Mesothelial cell of epicardium (in vitro differentiated cells): ENCODE results near the gene DLX1. TPM values are rescaled to one million over a fixed set of nuclear protein-coding genes. Genes with fewer than 3 reads are reported as not detected.

Source experiments
- DNase-seq, 2 experiments: peaks; one replicate each; pipeline ENCODE4 v3.0.0; 2021; ENCODE audit warnings: low spot score in 2 of 2; ENCODE audit not compliant: unreplicated experiment in 2 of 2
- H3K27ac Mint-ChIP-seq: 2 replicates; pipeline ENCODE4 v1.8.0; 2021; ENCODE audit warnings: mixed read lengths
- H3K27me3 Mint-ChIP-seq: 2 replicates; pipeline ENCODE4 v1.8.0; 2021; ENCODE audit warnings: low read depth, mixed read lengths
- H3K36me3 Mint-ChIP-seq: 2 replicates; pipeline ENCODE4 v1.8.0; 2021; ENCODE audit warnings: mixed read lengths
- H3K4me1 Mint-ChIP-seq: 2 replicates; pipeline ENCODE4 v1.8.0; 2021; ENCODE audit warnings: mixed read lengths
- H3K4me3 Mint-ChIP-seq: 2 replicates; pipeline ENCODE4 v1.8.0; 2021; ENCODE audit warnings: mild to moderate bottlenecking, moderate library complexity, mixed read lengths
- H3K9me3 Mint-ChIP-seq: 2 replicates; pipeline ENCODE4 v1.8.0; 2021; ENCODE audit warnings: mixed read lengths
- total RNA-seq: library from RNA; stranded (reverse); gene quantifications from 3 replicates; pipeline ENCODE4 v1.2.1, GENCODE V29; 2021
- TF ChIP-seq, protein P1 (sequence below): fragments of 200-600 bp; sonication (generic); IDR thresholded peaks from one replicate; pipeline ENCODE4 v1.5.0; 2021; ENCODE audit warnings: antibody characterized with exemption; ENCODE audit not compliant: unreplicated experiment

DLX1 gene
- total RNA-seq, 1 donor from 2014 or later: 5.9 TPM

GRCh38 chr2:172091000-172091641, 5.8 kb downstream of the DLX1 start:
- Mint-ChIP-seq H3K4me3 (no peak overlapping the region), H3K9me3 (no peaks in the 10 kb centered on the region), H3K27me3 (peaks cover 90% of the 10 kb centered on the region), H3K4me1 (peaks cover 56% of the 10 kb centered on the region), H3K36me3 (peaks cover 8% of the 10 kb centered on the region), H3K27ac (no peak overlapping the region)
- TF ChIP-seq, protein P1, sequence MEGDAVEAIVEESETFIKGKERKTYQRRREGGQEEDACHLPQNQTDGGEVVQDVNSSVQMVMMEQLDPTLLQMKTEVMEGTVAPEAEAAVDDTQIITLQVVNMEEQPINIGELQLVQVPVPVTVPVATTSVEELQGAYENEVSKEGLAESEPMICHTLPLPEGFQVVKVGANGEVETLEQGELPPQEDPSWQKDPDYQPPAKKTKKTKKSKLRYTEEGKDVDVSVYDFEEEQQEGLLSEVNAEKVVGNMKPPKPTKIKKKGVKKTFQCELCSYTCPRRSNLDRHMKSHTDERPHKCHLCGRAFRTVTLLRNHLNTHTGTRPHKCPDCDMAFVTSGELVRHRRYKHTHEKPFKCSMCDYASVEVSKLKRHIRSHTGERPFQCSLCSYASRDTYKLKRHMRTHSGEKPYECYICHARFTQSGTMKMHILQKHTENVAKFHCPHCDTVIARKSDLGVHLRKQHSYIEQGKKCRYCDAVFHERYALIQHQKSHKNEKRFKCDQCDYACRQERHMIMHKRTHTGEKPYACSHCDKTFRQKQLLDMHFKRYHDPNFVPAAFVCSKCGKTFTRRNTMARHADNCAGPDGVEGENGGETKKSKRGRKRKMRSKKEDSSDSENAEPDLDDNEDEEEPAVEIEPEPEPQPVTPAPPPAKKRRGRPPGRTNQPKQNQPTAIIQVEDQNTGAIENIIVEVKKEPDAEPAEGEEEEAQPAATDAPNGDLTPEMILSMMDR: no peak
- no peak for DNase-seq

DNA sequence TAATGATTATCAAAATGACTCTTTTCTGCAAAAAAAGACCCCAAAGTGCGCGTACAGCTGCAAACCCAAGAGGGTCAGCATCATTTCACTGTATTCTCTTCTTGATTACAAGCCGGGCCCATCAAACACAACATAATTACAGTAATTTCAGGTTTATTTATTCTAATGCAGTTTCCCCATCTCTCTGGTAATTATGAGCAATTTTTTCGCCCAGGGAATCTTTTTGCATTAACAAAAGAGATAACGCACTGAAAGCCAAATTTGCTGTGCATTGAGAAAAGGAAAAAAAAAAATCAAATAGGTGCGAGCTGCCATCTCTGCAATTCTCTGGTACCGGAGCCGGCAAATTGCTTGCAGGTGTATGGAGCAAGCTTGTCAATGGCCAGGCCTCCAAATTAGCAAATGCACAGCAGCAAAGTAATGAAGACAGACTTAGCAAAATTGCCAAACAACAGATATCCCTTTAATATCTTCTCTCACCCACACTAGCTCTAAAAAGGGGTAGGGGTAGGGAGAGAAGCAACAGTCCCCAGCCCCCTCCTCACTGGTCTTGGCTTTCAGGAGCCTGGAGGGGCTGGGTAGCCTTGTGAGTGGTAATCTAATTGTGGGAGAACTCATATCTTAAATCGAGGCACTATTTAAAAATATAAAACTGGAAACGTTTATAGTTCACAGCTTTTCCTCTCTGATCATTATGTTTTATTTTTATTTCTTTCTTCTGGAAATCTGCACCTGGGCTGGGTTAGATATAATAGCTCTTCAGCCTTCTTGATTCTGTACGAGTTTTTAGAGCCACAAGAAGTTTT, 6.7 kb downstream of the DLX1 start:
- TF ChIP-seq, protein P1: no peak
- peaks cover 86% of the 10 kb centered on the region for H3K27me3 Mint-ChIP-seq
- H3K27ac Mint-ChIP-seq: no peak overlapping the region
- no peak for DNase-seq
- peaks cover 54% of the 10 kb centered on the region for H3K4me1 Mint-ChIP-seq
- no peaks in the 10 kb centered on the region for H3K9me3 Mint-ChIP-seq
- H3K4me3 Mint-ChIP-seq: no peak overlapping the region
- H3K36me3 Mint-ChIP-seq: peaks cover 8% of the 10 kb centered on the region

GRCh38 chr2:172092716-172093415, 7.6 kb downstream of the DLX1 start:
- H3K4me1 Mint-ChIP-seq: peaks cover 54% of the 10 kb centered on the region
- peaks cover 86% of the 10 kb centered on the region for H3K27me3 Mint-ChIP-seq
- H3K9me3 Mint-ChIP-seq: no peaks in the 10 kb centered on the region
- peak overlapping the region; percentile 52 for H3K27ac Mint-ChIP-seq
- peak overlapping the region; percentile 31 for H3K4me3 Mint-ChIP-seq
- DNase-seq: no peak
- TF ChIP-seq, protein P1: no peak
- H3K36me3 Mint-ChIP-seq: peaks cover 7% of the 10 kb centered on the region

DNA sequence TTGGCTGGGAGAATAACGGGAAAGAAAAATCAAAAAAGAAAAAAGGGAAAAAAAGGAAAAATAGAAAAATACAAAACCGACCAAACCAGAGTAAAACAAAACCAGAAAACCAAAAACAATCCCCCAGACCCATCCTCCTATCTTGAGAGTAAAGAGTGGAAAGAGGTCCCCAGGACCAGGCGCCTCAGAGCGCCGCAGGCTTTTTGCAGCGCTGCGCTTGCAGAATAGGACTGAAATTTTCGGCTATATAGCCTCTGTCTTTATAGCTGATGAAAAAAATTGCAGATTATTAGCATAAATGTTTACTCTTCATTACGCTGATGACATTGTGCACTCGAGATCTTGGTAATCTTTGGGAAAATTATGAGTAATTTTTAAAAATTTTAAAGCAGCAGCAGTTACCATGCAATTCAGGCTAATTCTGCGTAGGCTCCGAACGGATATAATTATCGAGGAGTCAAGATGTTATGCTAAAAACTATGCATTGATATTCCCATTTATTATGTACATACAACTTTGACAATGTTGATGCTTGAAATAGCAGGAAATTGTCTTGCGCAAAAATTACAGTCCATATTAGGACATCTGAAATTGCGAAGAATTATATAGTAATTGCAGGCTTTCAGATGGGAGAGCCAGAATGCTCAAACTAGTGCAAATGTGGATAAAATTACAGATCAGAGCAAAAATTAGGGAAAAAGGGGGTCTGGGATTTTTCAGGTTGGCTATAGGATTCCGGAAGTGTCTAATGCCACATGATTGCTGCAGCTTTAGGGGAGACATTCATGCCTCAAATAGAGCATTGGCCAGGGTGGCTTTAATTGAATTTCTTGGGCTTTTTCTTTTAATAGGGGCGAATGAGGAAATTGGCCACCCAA, 8.3 kb downstream of the DLX1 start:
- peaks cover 82% of the 10 kb centered on the region for H3K27me3 Mint-ChIP-seq
- no peaks in the 10 kb centered on the region for H3K9me3 Mint-ChIP-seq
- H3K4me3 Mint-ChIP-seq: peak overlapping the region; percentile 52

More for the DNA sequence above, 8.3 kb downstream of the DLX1 start:
- Mint-ChIP-seq H3K36me3 (no peaks in the 10 kb centered on the region), H3K27ac (peak overlapping the region; percentile 78), H3K4me1 (peaks cover 50% of the 10 kb centered on the region)
- DNase-seq: no peak
- TF ChIP-seq, protein P1: no peak
